ENCODE measurements around the gene TBXA2R. TPM values are rescaled to one million over a fixed set of nuclear protein-coding genes. Genes with fewer than 3 reads are reported as not detected.
A peak's percentile ranks its signal among the peaks of the same experiment; 100 is the strongest.

The TBXA2R gene
- total RNA-seq, 2 donors from 2014 or later, result 2.3 to 3.7 TPM

- DNase-seq, result no peak
- intact Hi-C loops (cut with DNase I), result no loop called here
- ATAC-seq, result no peak
Observed at GRCh38 chr19:3622224-3622623, 15.5 kb upstream of the TBXA2R start.

GRCh38 chr19:3621689-3622088 is 15.0 kb upstream of the TBXA2R start:
- ATAC-seq, result no peak
- no peak for DNase-seq
- intact Hi-C loops (cut with DNase I), result no loop called here

GRCh38 chr19:3620817-3621547 is 14.3 kb upstream of the TBXA2R start:
- intact Hi-C loops (cut with DNase I), result no loop called here
- DNase-seq (no peak), ATAC-seq (no peak)

- intact Hi-C loops (cut with DNase I), result no loop called here
- no peak for DNase-seq
- ATAC-seq, result no peak
Observed at GRCh38 chr19:3620145-3620816, 13.6 kb upstream of the TBXA2R start.

- intact Hi-C loops (cut with DNase I), result loop anchor here in 1 of 2 donors (2.0 to 5.0 kb wide), 4 partner anchors 33 to 75 kb away; partner anchors contain the start of gene MFSD12
- ATAC-seq (no peak), DNase-seq (no peak)
Observed at GRCh38 chr19:3619631-3620012, 12.9 kb upstream of the TBXA2R start.

GRCh38 chr19:3618811-3619630 is 12.3 kb upstream of the TBXA2R start:
- ATAC-seq, result peak in 1 of 2 donors; percentile 2
- DNase-seq, result no peak
- intact Hi-C loops (cut with DNase I), result loop anchor here in 1 of 2 donors (2.0 to 5.0 kb wide), 4 partner anchors 32 to 74 kb away; partner anchors contain the start of gene MFSD12

- intact Hi-C loops (cut with DNase I), result loop anchor here in 1 of 2 donors (2.0 to 5.0 kb wide), 4 partner anchors 31 to 73 kb away; partner anchors contain the start of gene MFSD12
- ATAC-seq, result peak; percentile 79 to 84
- DNase-seq, result peak; percentile 81
Observed at GRCh38 chr19:3618144-3618810, 11.6 kb upstream of the TBXA2R start.

GRCh38 chr19:3617463-3617862 is 10.8 kb upstream of the TBXA2R start:
- ATAC-seq, result peak in 1 of 2 donors; percentile 5
- no peak for DNase-seq
- intact Hi-C loops (cut with DNase I), result loop anchor here in 1 of 2 donors (5.0 kb wide), 2 partner anchors 40 to 60 kb away; partner anchors contain the start of gene MFSD12

GRCh38 chr19:3615524-3616135 is 9.0 kb upstream of the TBXA2R start:
- intact Hi-C loops (cut with DNase I), result loop anchor here in 1 of 2 donors (5.0 kb wide), 2 partner anchors 38 to 58 kb away; partner anchors contain the start of gene MFSD12
- no peak for ATAC-seq
- DNase-seq, result no peak

- no peak for ATAC-seq
- DNase-seq, result no peak
- intact Hi-C loops (cut with DNase I), result loop anchor here in 1 of 2 donors (5.0 kb wide), 2 partner anchors 38 to 58 kb away; partner anchors contain the start of gene MFSD12
Observed at GRCh38 chr19:3614858-3615505, 8.3 kb upstream of the TBXA2R start.

GRCh38 chr19:3613818-3614661 is 7.4 kb upstream of the TBXA2R start:
- no peak for ATAC-seq
- DNase-seq, result no peak
- intact Hi-C loops (cut with DNase I), result no loop called here

- no peak for ATAC-seq
- intact Hi-C loops (cut with DNase I), result no loop called here
- no peak for DNase-seq
Observed at GRCh38 chr19:3612901-3613741, 6.4 kb upstream of the TBXA2R start.

- ATAC-seq (no peak), DNase-seq (no peak)
- intact Hi-C loops (cut with DNase I), result no loop called here
Observed at GRCh38 chr19:3612330-3612729, 5.7 kb upstream of the TBXA2R start.

GRCh38 chr19:3611841-3612240 is 5.2 kb upstream of the TBXA2R start:
- no peak for ATAC-seq
- intact Hi-C loops (cut with DNase I), result no loop called here
- DNase-seq, result no peak

- DNase-seq (no peak), ATAC-seq (no peak)
- intact Hi-C loops (cut with DNase I), result no loop called here
Observed at GRCh38 chr19:3610745-3611717, 4.4 kb upstream of the TBXA2R start.
